ENCODE results near the gene CRKL. TPM values are rescaled to one million over a fixed set of nuclear protein-coding genes. Genes with fewer than 3 reads are reported as not detected.
A peak's percentile ranks its signal among the peaks of the same experiment; 100 is the strongest.

CRKL gene
- total and polyA plus RNA-seq, 4 donors: 55.2 to 88.0 (median 64.6) TPM

DNA sequence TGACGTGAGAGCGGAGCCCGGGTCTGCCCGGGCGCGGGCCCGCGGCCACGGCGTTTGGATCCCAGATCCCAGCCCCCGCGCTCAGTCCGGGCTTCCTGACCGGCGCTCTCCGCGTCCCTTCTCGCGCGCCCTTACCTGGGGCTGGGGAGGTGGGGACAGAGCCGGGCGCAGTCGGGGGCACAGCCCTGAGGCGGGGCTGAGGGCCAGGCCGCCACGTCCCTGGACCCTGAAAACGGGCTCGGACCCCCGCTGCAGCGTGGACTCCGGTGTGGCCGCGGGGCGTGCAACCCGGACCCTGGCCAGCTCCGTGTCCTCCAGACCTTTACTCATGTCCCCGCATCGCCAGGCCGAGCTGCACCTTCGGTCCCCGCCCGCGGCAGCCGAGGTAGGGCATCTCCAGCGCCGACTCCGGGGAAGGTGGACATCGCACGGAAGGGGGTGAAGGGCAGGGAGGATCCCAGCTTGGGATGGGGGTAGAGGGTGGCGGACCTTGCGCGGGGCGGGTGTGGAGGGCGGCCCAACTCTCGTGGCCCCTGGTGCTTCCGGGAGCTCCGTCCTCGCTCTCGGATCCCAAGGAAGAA is 40.0 kb downstream of the CRKL start:
- H3K4me3 ChIP-seq (ENCODE audit: low read depth, low read length): peak overlapping the region; percentile 34
- H3K27ac ChIP-seq (ENCODE audit: low read depth, low read length): no peak overlapping the region
- H3K9me3 ChIP-seq (ENCODE audit: control insufficient read depth, insufficient read depth, low read length): no peaks in the 10 kb centered on the region
- peaks cover 28% of the 10 kb centered on the region for H3K27me3 ChIP-seq (ENCODE audit: control insufficient read depth, insufficient read depth, low read length)
- peaks cover 18% of the 10 kb centered on the region for H3K4me1 ChIP-seq (ENCODE audit: control insufficient read depth, insufficient read depth, low read length)
- WGBS (ENCODE audit: insufficient coverage): under 1% methylated on average over 55 of the region's 59 CpGs
- H3K36me3 ChIP-seq (ENCODE audit: control insufficient read depth, insufficient read depth, low read length): peaks cover 4% of the 10 kb centered on the region
- DNase-seq (ENCODE audit: low read depth in 4 of 6, low spot score in 6 of 6): no peak

DNA sequence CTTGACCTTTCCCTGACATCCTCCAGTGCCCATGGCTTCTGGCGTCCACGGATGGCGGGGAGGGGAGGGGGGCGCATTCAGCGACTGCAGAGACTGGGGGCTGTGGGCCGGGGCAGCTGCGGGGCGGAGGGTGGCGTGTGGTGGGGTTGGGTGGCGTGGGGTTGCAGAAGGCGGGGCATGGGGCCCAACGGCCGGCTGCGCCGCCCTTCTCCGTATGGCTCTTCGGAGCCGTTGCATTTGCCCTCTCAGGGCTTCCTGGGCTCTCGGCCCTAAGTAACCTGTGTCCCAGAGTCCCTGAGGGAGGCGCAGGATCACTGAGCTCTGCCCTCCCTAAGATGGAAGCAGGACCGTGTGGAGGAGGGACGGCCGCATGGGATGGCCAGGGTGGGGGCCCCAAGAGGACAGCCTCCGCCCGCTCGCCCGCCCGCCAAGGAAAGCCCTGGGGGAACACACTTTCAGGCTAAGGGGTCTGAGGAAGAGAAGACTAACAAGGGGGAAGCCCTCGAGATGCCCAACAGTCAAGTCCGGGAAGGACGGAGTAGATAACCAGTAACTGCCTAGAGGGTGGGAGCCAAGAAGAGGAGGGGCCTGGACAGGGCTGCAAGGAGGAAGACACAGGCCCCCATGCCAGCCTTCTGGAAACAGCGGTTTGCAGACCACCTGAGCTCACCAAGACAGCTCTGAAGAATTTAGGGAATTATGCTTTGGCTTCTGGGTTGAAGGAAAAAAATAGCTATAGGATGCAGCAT is 40.6 kb downstream of the CRKL start:
- WGBS (ENCODE audit: insufficient coverage): 6% methylated on average over 28 of the region's 32 CpGs

DNA sequence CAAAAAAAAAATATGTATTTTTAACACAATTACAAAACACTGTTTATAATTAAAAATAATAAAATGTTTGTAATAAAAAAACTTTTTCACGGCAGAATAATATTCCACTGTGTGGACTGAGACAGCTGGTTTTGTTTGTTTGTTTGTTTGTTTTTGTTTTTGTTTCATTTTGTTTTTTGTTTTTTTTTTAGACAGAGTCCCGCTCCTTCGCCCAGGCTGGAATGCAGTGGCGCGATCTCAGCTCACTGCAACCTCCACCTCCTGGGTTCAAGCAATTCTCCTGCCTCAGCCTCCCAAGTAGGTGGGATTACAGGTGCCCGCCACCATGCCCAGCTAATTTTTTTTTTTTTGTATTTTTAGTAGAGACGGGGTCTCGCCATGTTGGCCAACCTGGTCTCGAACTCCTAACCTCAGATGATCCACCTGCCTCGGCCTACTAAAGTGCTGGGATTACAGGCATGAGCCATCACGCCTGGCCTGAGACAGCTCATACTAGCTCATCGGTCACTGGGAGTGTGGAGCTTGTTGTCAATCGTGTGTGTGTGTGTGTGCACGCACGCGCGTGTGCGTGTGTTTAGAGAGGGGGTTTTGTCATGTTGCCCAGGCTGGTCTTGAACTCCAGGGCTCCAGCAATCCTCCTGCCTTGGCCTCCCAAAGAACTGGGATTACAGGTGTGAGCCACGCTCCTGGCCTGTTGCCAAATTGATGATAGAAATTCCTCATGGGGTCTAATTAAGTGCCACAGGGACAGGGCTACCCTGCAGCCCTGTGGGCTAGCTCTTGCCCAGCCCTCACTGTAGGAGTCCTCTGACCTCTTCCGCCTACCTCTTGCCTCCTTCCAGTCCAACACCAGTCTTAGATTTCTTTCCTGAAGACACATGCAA is 42.6 kb downstream of the CRKL start:
- peaks cover 24% of the 10 kb centered on the region for H3K4me1 ChIP-seq (ENCODE audit: control insufficient read depth, insufficient read depth, low read length)
- H3K27me3 ChIP-seq (ENCODE audit: control insufficient read depth, insufficient read depth, low read length): peaks cover 38% of the 10 kb centered on the region
- no peak overlapping the region for H3K4me3 ChIP-seq (ENCODE audit: low read depth, low read length)
- DNase-seq (ENCODE audit: low read depth in 4 of 6, low spot score in 6 of 6): no peak
- no peaks in the 10 kb centered on the region for H3K36me3 ChIP-seq (ENCODE audit: control insufficient read depth, insufficient read depth, low read length)
- 93% methylated on average over 14 of the region's 20 CpGs for WGBS (ENCODE audit: insufficient coverage)
- no peak overlapping the region for H3K27ac ChIP-seq (ENCODE audit: low read depth, low read length)
- H3K9me3 ChIP-seq (ENCODE audit: control insufficient read depth, insufficient read depth, low read length): no peaks in the 10 kb centered on the region

More for the DNA sequence above, 40.6 kb downstream of the CRKL start:
- no peaks in the 10 kb centered on the region for H3K9me3 ChIP-seq (ENCODE audit: control insufficient read depth, insufficient read depth, low read length)
- peak overlapping the region; percentile 34 for H3K4me3 ChIP-seq (ENCODE audit: low read depth, low read length)
- H3K4me1 ChIP-seq (ENCODE audit: control insufficient read depth, insufficient read depth, low read length): peaks cover 18% of the 10 kb centered on the region
- H3K27me3 ChIP-seq (ENCODE audit: control insufficient read depth, insufficient read depth, low read length): peaks cover 28% of the 10 kb centered on the region
- no peak overlapping the region for H3K27ac ChIP-seq (ENCODE audit: low read depth, low read length)
- no peak for DNase-seq (ENCODE audit: low read depth in 4 of 6, low spot score in 6 of 6)
- peaks cover 4% of the 10 kb centered on the region for H3K36me3 ChIP-seq (ENCODE audit: control insufficient read depth, insufficient read depth, low read length)

DNA sequence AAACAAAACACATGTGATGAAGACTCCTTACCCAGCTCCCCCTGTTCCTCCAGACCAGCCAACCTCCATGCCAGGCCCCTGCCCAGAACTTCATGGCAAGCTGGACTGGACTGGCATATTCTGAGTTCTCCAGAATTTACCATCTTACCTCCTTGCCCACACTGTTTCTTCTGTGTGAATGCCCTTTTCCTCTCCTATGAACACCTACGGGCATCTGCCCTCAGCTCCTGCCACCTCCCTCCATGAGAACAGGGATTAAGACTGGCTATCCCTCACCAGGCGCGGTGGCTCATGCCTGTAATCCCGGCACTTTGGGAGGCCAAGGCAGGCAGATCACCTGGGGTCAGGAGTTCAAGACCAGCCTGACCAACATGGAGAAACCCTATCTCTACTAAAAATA is 43.4 kb downstream of the CRKL start:
- Histone ChIP-seq H3K27me3 (ENCODE audit: control insufficient read depth, insufficient read depth, low read length) (peaks cover 40% of the 10 kb centered on the region), H3K4me3 (ENCODE audit: low read depth, low read length) (no peak overlapping the region), H3K27ac (ENCODE audit: low read depth, low read length) (no peak overlapping the region), H3K4me1 (ENCODE audit: control insufficient read depth, insufficient read depth, low read length) (peaks cover 29% of the 10 kb centered on the region), H3K36me3 (ENCODE audit: control insufficient read depth, insufficient read depth, low read length) (no peaks in the 10 kb centered on the region), H3K9me3 (ENCODE audit: control insufficient read depth, insufficient read depth, low read length) (no peaks in the 10 kb centered on the region)
- DNase-seq (ENCODE audit: low read depth in 4 of 6, low spot score in 6 of 6): no peak
- 78% methylated on average over 1 of the region's 4 CpGs for WGBS (ENCODE audit: insufficient coverage)

DNA sequence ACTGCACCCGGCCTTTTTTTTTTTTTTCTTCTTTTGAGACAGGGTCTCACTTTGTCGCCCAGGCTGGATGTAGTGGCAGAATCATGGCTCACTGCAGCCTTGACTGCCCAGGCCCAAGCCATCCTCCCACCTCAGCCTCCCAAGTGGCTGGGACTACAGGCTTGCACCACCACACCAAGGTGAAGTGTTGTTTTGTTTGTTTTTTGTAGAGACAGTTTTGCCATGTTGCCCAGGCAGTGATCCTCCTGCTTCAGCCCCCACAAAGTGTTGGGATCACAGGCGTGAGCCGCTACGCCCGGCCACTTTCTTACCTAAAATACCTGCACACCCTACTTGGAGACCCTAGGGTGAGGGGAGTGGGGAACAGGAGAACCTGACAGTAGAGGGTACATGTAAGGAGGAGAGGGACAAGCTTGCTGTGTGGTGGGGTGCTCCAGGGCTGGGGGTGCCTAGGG is 45.3 kb downstream of the CRKL start:
- no peak for DNase-seq (ENCODE audit: low read depth in 4 of 6, low spot score in 6 of 6)
- WGBS (ENCODE audit: insufficient coverage): 75% methylated on average over 1 of the region's 6 CpGs
- Histone ChIP-seq H3K4me1 (ENCODE audit: control insufficient read depth, insufficient read depth, low read length) (peaks cover 39% of the 10 kb centered on the region), H3K9me3 (ENCODE audit: control insufficient read depth, insufficient read depth, low read length) (no peaks in the 10 kb centered on the region), H3K36me3 (ENCODE audit: control insufficient read depth, insufficient read depth, low read length) (no peaks in the 10 kb centered on the region), H3K27ac (ENCODE audit: low read depth, low read length) (no peak overlapping the region), H3K27me3 (ENCODE audit: control insufficient read depth, insufficient read depth, low read length) (peaks cover 26% of the 10 kb centered on the region), H3K4me3 (ENCODE audit: low read depth, low read length) (no peak overlapping the region)

DNA sequence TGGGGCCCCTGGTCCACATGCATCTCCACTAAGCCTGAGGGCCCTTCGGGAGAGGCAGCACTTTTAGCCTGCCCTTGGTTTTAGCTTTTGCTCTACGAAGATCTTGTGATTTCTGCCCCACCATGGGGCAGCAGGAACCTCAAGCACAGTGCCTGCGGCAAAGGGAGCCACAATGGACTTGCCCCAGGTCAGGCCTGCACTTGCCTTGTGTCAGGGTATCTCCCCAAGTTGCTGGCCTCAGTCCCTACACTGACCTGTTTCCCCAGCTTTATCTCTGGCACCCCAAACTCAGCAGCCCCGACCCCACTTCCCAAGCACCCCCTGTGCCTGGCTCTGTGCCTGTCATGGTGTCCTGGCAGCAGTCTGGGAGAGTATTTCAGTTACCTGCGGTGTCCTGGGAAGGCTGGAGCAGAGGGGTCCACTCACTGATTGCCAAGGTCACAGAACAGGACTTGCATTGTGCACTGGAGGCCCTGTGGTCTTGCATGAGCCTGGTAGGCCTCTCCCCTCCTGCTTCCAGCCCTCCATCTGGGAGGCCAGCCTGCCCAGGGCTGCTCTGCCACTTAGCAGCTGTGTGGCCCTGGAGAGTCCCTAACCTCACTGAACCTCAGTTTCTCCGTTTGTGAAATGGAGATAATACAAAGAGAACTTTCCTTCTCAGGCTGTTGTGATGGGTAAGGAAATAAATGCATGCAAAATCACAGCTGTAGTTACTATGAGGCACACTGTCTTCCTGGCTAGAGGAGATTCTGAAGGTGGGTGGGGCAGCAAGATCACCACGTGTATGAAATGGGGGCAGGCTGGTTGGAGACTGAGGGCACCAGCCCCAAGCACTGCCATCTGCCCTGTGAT is 46.2 kb downstream of the CRKL start:
- no peak for DNase-seq (ENCODE audit: low read depth in 4 of 6, low spot score in 6 of 6)

DNA sequence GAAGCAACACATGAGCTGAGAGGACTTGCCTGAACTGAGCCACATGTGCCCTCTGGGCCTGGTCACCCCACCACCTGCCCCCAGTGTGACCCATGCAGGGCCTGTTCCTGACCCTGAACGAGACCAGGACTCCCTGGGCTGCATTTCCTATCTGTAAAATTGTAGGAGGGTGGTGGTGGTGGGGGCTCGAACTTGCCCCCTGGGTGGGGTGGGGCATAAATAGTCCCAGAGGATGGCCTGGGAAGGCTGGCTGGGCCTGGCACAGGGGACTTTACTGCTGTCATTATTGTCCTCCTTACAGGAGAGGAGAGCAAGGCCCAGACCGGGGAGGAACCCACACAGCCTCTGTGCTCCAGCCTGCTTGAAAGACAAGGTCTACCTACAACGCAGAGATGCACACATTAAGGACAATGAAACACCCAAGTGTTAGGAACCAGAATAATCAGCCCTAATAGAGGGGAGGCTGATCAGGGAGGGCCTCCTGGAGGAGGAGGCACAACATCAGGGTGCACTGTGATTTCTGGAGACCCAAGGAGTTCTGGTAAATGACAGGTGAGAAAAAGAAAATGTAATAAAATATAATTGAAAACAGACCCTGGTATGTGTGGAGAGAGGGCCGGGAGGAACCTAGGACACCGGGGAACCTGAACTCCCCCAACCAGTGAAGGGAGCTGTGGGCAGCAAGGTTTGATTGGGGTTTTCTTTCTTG is 47.0 kb downstream of the CRKL start:
- Histone ChIP-seq H3K4me3 (ENCODE audit: low read depth, low read length) (peak overlapping the region; percentile 16), H3K36me3 (ENCODE audit: control insufficient read depth, insufficient read depth, low read length) (peaks cover 3% of the 10 kb centered on the region), H3K9me3 (ENCODE audit: control insufficient read depth, insufficient read depth, low read length) (no peaks in the 10 kb centered on the region), H3K27me3 (ENCODE audit: control insufficient read depth, insufficient read depth, low read length) (peaks cover 12% of the 10 kb centered on the region), H3K4me1 (ENCODE audit: control insufficient read depth, insufficient read depth, low read length) (peaks cover 48% of the 10 kb centered on the region), H3K27ac (ENCODE audit: low read depth, low read length) (no peak overlapping the region)
- 80% methylated on average over 2 of the region's 6 CpGs for WGBS (ENCODE audit: insufficient coverage)
- DNase-seq (ENCODE audit: low read depth in 4 of 6, low spot score in 6 of 6): no peak

More for the DNA sequence above, 46.2 kb downstream of the CRKL start:
- Histone ChIP-seq H3K27me3 (ENCODE audit: control insufficient read depth, insufficient read depth, low read length) (peaks cover 18% of the 10 kb centered on the region), H3K36me3 (ENCODE audit: control insufficient read depth, insufficient read depth, low read length) (no peaks in the 10 kb centered on the region), H3K4me3 (ENCODE audit: low read depth, low read length) (no peak overlapping the region), H3K9me3 (ENCODE audit: control insufficient read depth, insufficient read depth, low read length) (no peaks in the 10 kb centered on the region), H3K27ac (ENCODE audit: low read depth, low read length) (no peak overlapping the region), H3K4me1 (ENCODE audit: control insufficient read depth, insufficient read depth, low read length) (peaks cover 40% of the 10 kb centered on the region)
- WGBS (ENCODE audit: insufficient coverage): 84% methylated on average over 6 of the region's 7 CpGs

DNA sequence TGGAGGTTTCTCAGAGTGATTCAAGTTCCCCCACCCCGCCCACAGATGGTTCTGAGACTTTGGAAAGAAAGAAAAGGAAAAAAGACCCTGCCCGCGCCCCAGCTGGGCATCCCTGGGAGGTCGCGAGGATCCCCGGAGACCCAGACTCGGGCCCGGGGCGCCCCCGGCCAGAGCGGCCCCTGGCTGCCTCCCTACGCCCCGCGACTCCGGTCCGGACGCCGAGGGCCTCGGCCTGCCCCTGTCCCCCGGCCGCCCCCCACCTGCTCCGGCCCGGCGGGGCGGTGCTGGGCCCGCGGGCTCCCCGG is 47.5 kb downstream of the CRKL start:
- H3K36me3 ChIP-seq (ENCODE audit: control insufficient read depth, insufficient read depth, low read length): peaks cover 3% of the 10 kb centered on the region
- H3K27ac ChIP-seq (ENCODE audit: low read depth, low read length): no peak overlapping the region
- H3K27me3 ChIP-seq (ENCODE audit: control insufficient read depth, insufficient read depth, low read length): peaks cover 12% of the 10 kb centered on the region
- peaks cover 48% of the 10 kb centered on the region for H3K4me1 ChIP-seq (ENCODE audit: control insufficient read depth, insufficient read depth, low read length)
- WGBS (ENCODE audit: insufficient coverage): under 1% methylated on average over 27 of the region's 28 CpGs
- no peak for DNase-seq (ENCODE audit: low read depth in 4 of 6, low spot score in 6 of 6)
- H3K9me3 ChIP-seq (ENCODE audit: control insufficient read depth, insufficient read depth, low read length): no peaks in the 10 kb centered on the region
- H3K4me3 ChIP-seq (ENCODE audit: low read depth, low read length): peak overlapping the region; percentile 16
